Smooth muscle cell (in vitro differentiated cells): ENCODE results near the gene PACSIN1. TPM values are rescaled to one million over a fixed set of nuclear protein-coding genes. Genes with fewer than 3 reads are reported as not detected.

Experiments
- DNase-seq: peaks from one replicate; lab custom pipeline; 2025; ENCODE audit not compliant: unreplicated experiment; lab: John Stamatoyannopoulos, UW
- H2AFZ ChIP-seq: fragments of 200-600 bp; sonication (generic); 2 replicates; pipeline ENCODE4 v1.6.0; 2016; ENCODE audit warnings: antibody characterized with exemption, low read depth, mild to moderate bottlenecking
- H3F3A ChIP-seq: fragments of 200-600 bp; sonication (generic); 2 replicates; pipeline ENCODE4 v1.6.0; 2017; ENCODE audit warnings: antibody characterized with exemption, low read depth
- H3K27ac ChIP-seq: fragments of 200-600 bp; sonication (generic); 2 replicates; pipeline ENCODE4 v1.5.1; 2016; ENCODE audit warnings: low read depth, mild to moderate bottlenecking
- H3K27me3 ChIP-seq: fragments of 200-600 bp; sonication (generic); 2 replicates; pipeline ENCODE4 v1.6.1; 2016; ENCODE audit warnings: low read depth, mild to moderate bottlenecking
- H3K36me3 ChIP-seq: fragments of 200-600 bp; sonication (generic); 2 replicates; pipeline ENCODE4 v1.5.1; 2016; ENCODE audit warnings: low read depth
- H3K4me1 ChIP-seq: fragments of 200-600 bp; sonication (generic); 2 replicates; pipeline ENCODE4 v1.5.1; 2016; ENCODE audit warnings: low read depth
- H3K4me2 ChIP-seq: fragments of 200-600 bp; sonication (generic); 2 replicates; pipeline ENCODE4 v1.6.0; 2016; ENCODE audit warnings: mild to moderate bottlenecking
- H3K4me3 ChIP-seq: fragments of 200-600 bp; sonication (generic); 2 replicates; pipeline ENCODE4 v1.5.1; 2016; ENCODE audit warnings: mild to moderate bottlenecking
- H3K79me2 ChIP-seq: fragments of 200-600 bp; sonication (generic); 2 replicates; pipeline ENCODE4 v1.6.0; 2016; ENCODE audit warnings: low read depth, mild to moderate bottlenecking
- H3K9ac ChIP-seq: fragments of 200-600 bp; sonication (generic); 2 replicates; pipeline ENCODE4 v1.6.0; 2016; ENCODE audit warnings: low read depth
- H3K9me3 ChIP-seq: fragments of 200-600 bp; sonication (generic); replicated peaks from 2 replicates; pipeline ENCODE4 v1.5.1; 2016; ENCODE audit warnings: low read depth
- H4K20me1 ChIP-seq: fragments of 200-600 bp; sonication (generic); 2 replicates; pipeline ENCODE4 v1.6.0; 2016; ENCODE audit warnings: low read depth
- WGBS: methylation state at CpG from one replicate; pipeline ENCODE4 v1.1.7; 2016; ENCODE audit warnings: low lambda C conversion rate; 5-methylcytosine and 5-hydroxymethylcytosine counted together
- polyA plus RNA-seq: library from polyadenylated mRNA; unstranded; fragments of >200 nt; fragmentation: Nextera tagmentation; extraction: Ambion mirVana; gene quantifications from 2 replicates; pipeline ENCODE4 v1.2.1, GENCODE V29; 2016
- total RNA-seq: library from RNA; depleted of rRNA; stranded (reverse); fragments of >200 nt; gene quantifications from 2 replicates; pipeline ENCODE4 v1.2.3, GENCODE V29; 2014
- TF ChIP-seq, protein P1 (sequence below): fragments of 200-600 bp; sonication (generic); IDR thresholded peaks from 2 replicates; pipeline ENCODE4 v1.5.1; 2017; ENCODE audit warnings: borderline replicate concordance, mild to moderate bottlenecking, antibody characterized with exemption; ENCODE audit not compliant: insufficient read depth, poor library complexity, severe bottlenecking

Gene PACSIN1
- total and polyA plus RNA-seq, 2 experiments from 2014 or later, result not detected

DNA sequence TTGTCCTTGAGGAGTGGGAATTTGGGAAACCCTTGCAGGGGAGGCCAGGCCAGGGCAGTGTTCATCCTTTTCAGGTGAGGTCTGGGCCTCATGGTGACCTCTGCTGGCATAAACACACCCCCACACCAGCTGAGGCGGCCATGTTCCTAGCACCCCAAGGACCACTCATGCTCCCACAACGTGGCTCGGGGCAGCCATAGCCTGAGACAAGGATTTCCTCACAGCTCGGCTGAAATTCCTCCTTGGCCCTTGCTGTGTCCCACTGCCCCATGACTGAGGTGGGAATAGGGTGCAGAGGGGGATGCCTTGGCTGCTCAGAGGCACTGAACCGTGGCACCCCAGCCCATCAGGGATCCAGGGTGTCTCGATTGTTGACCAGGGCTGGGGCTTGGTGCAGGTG is 117.6 kb downstream of the PACSIN1 start:
- H3K27ac ChIP-seq, result no peak overlapping the region
- no peak overlapping the region for H2AFZ ChIP-seq
- H3K4me1 ChIP-seq, result no peaks in the 10 kb centered on the region
- no peak overlapping the region for H3K4me2 ChIP-seq
- TF ChIP-seq, protein P1, sequence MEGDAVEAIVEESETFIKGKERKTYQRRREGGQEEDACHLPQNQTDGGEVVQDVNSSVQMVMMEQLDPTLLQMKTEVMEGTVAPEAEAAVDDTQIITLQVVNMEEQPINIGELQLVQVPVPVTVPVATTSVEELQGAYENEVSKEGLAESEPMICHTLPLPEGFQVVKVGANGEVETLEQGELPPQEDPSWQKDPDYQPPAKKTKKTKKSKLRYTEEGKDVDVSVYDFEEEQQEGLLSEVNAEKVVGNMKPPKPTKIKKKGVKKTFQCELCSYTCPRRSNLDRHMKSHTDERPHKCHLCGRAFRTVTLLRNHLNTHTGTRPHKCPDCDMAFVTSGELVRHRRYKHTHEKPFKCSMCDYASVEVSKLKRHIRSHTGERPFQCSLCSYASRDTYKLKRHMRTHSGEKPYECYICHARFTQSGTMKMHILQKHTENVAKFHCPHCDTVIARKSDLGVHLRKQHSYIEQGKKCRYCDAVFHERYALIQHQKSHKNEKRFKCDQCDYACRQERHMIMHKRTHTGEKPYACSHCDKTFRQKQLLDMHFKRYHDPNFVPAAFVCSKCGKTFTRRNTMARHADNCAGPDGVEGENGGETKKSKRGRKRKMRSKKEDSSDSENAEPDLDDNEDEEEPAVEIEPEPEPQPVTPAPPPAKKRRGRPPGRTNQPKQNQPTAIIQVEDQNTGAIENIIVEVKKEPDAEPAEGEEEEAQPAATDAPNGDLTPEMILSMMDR, result no peak
- no peaks in the 10 kb centered on the region for H3K27me3 ChIP-seq
- H3K9ac ChIP-seq, result no peak overlapping the region
- H4K20me1 ChIP-seq, result peaks cover 43% of the 10 kb centered on the region
- no peaks in the 10 kb centered on the region for H3K36me3 ChIP-seq
- H3F3A ChIP-seq, result no peaks in the 10 kb centered on the region
- WGBS, result 96% methylated on average over 6 of the region's 6 CpGs
- H3K4me3 ChIP-seq, result no peak overlapping the region
- no peaks in the 10 kb centered on the region for H3K9me3 ChIP-seq
- H3K79me2 ChIP-seq, result no peaks in the 10 kb centered on the region
- no peak for DNase-seq

DNA sequence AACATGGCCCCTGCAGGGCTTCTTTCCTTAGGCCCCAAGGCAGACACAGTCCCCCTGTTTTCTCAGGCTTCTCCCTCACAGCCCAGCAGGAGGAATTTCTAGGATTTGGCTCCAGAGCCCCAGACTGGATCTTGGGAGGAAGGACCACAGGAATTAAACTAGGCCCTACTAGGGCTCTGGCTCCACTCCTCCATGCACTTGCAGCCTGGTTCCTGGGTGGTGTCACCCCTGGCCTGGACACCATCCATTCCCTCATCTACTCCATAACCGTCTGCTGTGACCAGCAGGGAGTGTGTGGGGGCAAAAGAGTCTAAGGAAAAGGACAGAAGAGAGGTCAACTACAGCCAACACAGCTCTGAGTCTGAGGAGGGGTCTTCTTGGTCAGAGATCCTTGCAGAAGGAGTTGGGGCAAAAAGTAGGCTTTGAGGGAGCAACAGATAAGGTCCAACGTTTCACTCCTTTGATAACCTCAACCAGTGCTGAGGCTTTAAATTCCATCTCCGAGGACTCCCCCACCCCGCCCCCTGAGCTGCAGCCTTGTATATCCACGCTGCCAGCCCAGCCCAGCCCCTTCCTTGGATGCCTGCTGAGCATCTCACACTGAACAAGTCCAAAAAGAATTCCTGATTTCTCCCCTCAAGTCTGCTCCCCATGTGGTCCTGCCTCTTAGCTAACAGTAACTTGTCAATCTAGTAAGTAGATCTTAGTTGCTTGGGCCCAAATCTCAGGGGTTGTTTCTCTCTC is 118.2 kb downstream of the PACSIN1 start:
- no peaks in the 10 kb centered on the region for H3K36me3 ChIP-seq
- no peaks in the 10 kb centered on the region for H3K4me1 ChIP-seq
- no peaks in the 10 kb centered on the region for H3K27me3 ChIP-seq
- H2AFZ ChIP-seq, result no peak overlapping the region
- no peaks in the 10 kb centered on the region for H3K9me3 ChIP-seq
- DNase-seq, result no peak
- TF ChIP-seq, protein P1, result no peak
- H3K9ac ChIP-seq, result no peak overlapping the region
- H3K4me2 ChIP-seq, result no peak overlapping the region
- 83% methylated on average over 5 of the region's 5 CpGs for WGBS
- no peaks in the 10 kb centered on the region for H3F3A ChIP-seq
- H3K27ac ChIP-seq, result no peak overlapping the region
- H4K20me1 ChIP-seq, result peaks cover 46% of the 10 kb centered on the region
- no peaks in the 10 kb centered on the region for H3K79me2 ChIP-seq
- H3K4me3 ChIP-seq, result no peak overlapping the region

DNA sequence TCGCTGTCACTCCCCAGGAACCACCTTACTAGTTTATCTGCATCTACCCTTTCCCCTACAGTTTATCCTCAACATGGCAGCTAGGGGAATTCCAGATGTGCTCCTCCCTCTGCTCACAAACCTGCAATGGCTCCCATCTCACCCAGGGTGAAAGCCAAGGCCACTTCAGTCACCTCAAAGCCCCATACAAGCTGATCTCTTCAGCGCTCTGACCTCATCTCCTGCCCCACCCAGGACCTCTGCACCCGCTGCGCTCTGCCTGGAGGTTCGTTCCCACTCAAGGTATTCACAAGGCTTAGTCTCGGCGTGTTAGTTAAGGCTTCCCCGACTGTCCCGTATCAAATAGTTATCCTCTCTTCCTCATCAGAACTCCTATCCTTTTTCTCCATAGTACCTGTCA is 118.8 kb downstream of the PACSIN1 start:
- H2AFZ ChIP-seq, result no peak overlapping the region
- no peak overlapping the region for H3K4me2 ChIP-seq
- H3K9me3 ChIP-seq, result no peaks in the 10 kb centered on the region
- no peak overlapping the region for H3K9ac ChIP-seq
- no peaks in the 10 kb centered on the region for H3F3A ChIP-seq
- H3K79me2 ChIP-seq, result no peaks in the 10 kb centered on the region
- H3K4me1 ChIP-seq, result no peaks in the 10 kb centered on the region
- WGBS, result 98% methylated on average over 9 of the region's 9 CpGs
- TF ChIP-seq, protein P1, result no peak
- peaks cover 52% of the 10 kb centered on the region for H4K20me1 ChIP-seq
- H3K4me3 ChIP-seq, result no peak overlapping the region
- DNase-seq, result no peak
- no peaks in the 10 kb centered on the region for H3K27me3 ChIP-seq
- no peaks in the 10 kb centered on the region for H3K36me3 ChIP-seq
- no peak overlapping the region for H3K27ac ChIP-seq

Other genes with a start within 250 kb of the PACSIN1 start
- 35.2 and 41.8 TPM in 2 replicates for gene HMGA1, start 229.2 kb upstream of the PACSIN1 start, total RNA-seq
- 69.9 and 105 TPM in 2 replicates for gene HMGA1, start 229.2 kb upstream of the PACSIN1 start, polyA plus RNA-seq
- gene SMIM29, start 217.1 kb upstream of the PACSIN1 start, total RNA-seq, result 13.6 and 29.7 TPM in 2 replicates
- 29.2 and 33.4 TPM in 2 replicates for gene SMIM29, start 217.1 kb upstream of the PACSIN1 start, polyA plus RNA-seq
- gene NUDT3, start 73.4 kb upstream of the PACSIN1 start, total RNA-seq, result 12.9 and 15.2 TPM in 2 replicates
- gene NUDT3, start 73.4 kb upstream of the PACSIN1 start, polyA plus RNA-seq, result 7.5 and 7.8 TPM in 2 replicates
- 2,106 and 2,498 TPM in 2 replicates for gene RPS10, start 40.0 kb upstream of the PACSIN1 start, total RNA-seq
- 660 and 695 TPM in 2 replicates for gene RPS10, start 40.0 kb upstream of the PACSIN1 start, polyA plus RNA-seq
- gene SPDEF, start 90.3 kb downstream of the PACSIN1 start, total RNA-seq, result not detected in 2 replicates
- 0.16 and 0.21 TPM in 2 replicates for gene SPDEF, start 90.3 kb downstream of the PACSIN1 start, polyA plus RNA-seq
- 23.9 and 24.5 TPM in 2 replicates for gene ILRUN, start 230.7 kb downstream of the PACSIN1 start, total RNA-seq
- 7.5 and 9.0 TPM in 2 replicates for gene ILRUN, start 230.7 kb downstream of the PACSIN1 start, polyA plus RNA-seq